Measurements from ENCODE around the gene ABTB1. TPM values are rescaled to one million over a fixed set of nuclear protein-coding genes. Genes with fewer than 3 reads are reported as not detected.

Gene ABTB1
- total and polyA plus RNA-seq, 9 of the 15 experiments (the other 6 are each of a cell fraction or from before 2014, with no cell fraction given): 0.04 to 2.3 (median 0.55) TPM; not detected in 1

DNA sequence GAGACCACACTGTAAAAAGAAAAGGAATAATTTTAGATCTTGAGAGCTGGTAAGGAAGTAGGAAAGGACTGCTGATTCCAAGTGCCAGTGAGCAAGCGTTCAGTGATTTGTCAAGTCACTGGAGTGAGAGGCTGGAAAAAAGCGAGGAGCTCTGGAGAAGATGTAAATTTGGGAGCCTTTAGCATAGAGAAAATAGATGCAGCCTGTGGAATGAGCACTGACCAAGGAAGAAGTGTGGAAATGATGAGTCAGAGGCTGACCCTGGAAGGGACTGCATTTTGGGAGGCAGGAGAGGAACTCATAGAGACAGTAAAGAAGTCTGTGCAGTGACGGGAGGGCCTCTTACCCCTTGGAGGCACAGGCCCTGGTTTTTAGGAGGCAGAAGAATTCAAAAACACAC, 17.1 kb upstream of the ABTB1 start:
- H3K36me3 ChIP-seq (ENCODE audit: control insufficient read depth, insufficient read depth, low read length): peaks cover 20% of the 10 kb centered on the region; the same call in 1 of the 3 replicates
- H4K20me1 ChIP-seq (replicated peaks; ENCODE audit: control insufficient read depth, insufficient read depth, low read length): no peaks in the 10 kb centered on the region
- no peaks in the 10 kb centered on the region for H3K9me1 ChIP-seq (ENCODE audit: control insufficient read depth, insufficient read depth, low read length)
- no peak overlapping the region for H3K4me3 ChIP-seq
- H3K79me2 ChIP-seq (ENCODE audit: control insufficient read depth, insufficient read depth, low read length): no peaks in the 10 kb centered on the region
- no peak overlapping the region for H3K9ac ChIP-seq (ENCODE audit: insufficient read depth in 1 of 2, low read depth in 2 of 2, low read length in 2 of 2)
- no TSS peak for BruUV-seq (replicated peaks)
- ATAC-seq (no peak), FAIRE-seq (no peak), DNase-seq (ENCODE audit: extremely low read depth in 1 of 4, low spot score in 3 of 4) (no peak)
- no peak for TF ChIP-seq MAZ (CRISPR knock-in tag; conservative IDR thresholded peaks at IDR 0.05 in 1 of 2, IDR thresholded peaks at IDR 0.05 in 1 of 2)
- TF ChIP-seq JUND (IDR thresholded peaks at IDR 0.05; ENCODE audit: borderline replicate concordance, low read depth, low read length): peak; percentile 22; the same call in 1 of the 2 replicates
- no peak for TF ChIP-seq JUND (tag; IDR thresholded peaks at IDR 0.05; ENCODE audit: borderline replicate concordance, low read depth, low read length)
- TF ChIP-seq NFYB (IDR thresholded peaks at IDR 0.05; ENCODE audit: extremely low read depth, insufficient read length): no peak
- no peak for TF ChIP-seq SRSF7 (optimal IDR thresholded peaks at IDR 0.05; ENCODE audit: low read depth, low read length)
- TF ChIP-seq, protein P1, sequence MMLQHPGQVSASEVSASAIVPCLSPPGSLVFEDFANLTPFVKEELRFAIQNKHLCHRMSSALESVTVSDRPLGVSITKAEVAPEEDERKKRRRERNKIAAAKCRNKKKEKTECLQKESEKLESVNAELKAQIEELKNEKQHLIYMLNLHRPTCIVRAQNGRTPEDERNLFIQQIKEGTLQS (IDR thresholded peaks at IDR 0.05): peak; percentile 8; the same call in 1 of the 2 replicates
- TF ChIP-seq, protein P1 (CRISPR knock-in tag; conservative IDR thresholded peaks at IDR 0.05): no peak
- TF ChIP-seq FOSL1 (tag; conservative IDR thresholded peaks at IDR 0.05): peak; percentile 58; the same call in 1 of the 2 replicates
- no peak for TF ChIP-seq SP2 (IDR thresholded peaks at IDR 0.05; ENCODE audit: extremely low read depth, low read depth, low read length, poor library complexity, severe bottlenecking)
- H3K27me3 ChIP-seq (ENCODE audit: control insufficient read depth in 2 of 2, insufficient read depth in 2 of 2, low read length in 2 of 2): no peaks in the 10 kb centered on the region
- no peak overlapping the region for H2AFZ ChIP-seq (ENCODE audit: low read depth, low read length)
- H3K4me2 ChIP-seq (ENCODE audit: insufficient read depth, low read length): no peak overlapping the region
- intact Hi-C loops (cut with micrococcal nuclease) (loop anchor here (10.0 kb wide), 2 partner anchors 179 to 479 kb away; no protein-coding TSS in a partner anchor), in situ Hi-C loops (cut with MboI) (no loop called here)
- WGBS (ENCODE audit: insufficient coverage, low coverage, missing lambda C conversion rate): 69% methylated on average over 3 of the region's 3 CpGs
- CTCF ChIA-PET (ENCODE audit: low intra/inter-chr PET ratio): no interaction called here
- H3K4me1 ChIP-seq (replicated peaks in 1 of 2; ENCODE audit: control insufficient read depth in 2 of 2, insufficient read depth in 2 of 2, low read length in 2 of 2): no peaks in the 10 kb centered on the region
- H3K9me3 ChIP-seq (replicated peaks; ENCODE audit: control insufficient read depth, insufficient read depth, low read depth, low read length): no peaks in the 10 kb centered on the region
- H3K27ac ChIP-seq (ENCODE audit: extremely low read depth, low read depth, low read length): no peak overlapping the region; the same call in 2 of the 3 replicates
- POLR2A ChIA-PET: no interaction called here

Measured in K562 (cell line).